GM21737 (cell line): Measurements from ENCODE around the gene AGAP1.

Experiments
- ATAC-seq: cut with Tn5 transposase; IDR thresholded peaks from one replicate; pipeline ENCODE4 v1.9.1; 2021; ENCODE audit warnings: mild to moderate bottlenecking, moderate library complexity; ENCODE audit not compliant: unreplicated experiment

The AGAP1 gene

DNA sequence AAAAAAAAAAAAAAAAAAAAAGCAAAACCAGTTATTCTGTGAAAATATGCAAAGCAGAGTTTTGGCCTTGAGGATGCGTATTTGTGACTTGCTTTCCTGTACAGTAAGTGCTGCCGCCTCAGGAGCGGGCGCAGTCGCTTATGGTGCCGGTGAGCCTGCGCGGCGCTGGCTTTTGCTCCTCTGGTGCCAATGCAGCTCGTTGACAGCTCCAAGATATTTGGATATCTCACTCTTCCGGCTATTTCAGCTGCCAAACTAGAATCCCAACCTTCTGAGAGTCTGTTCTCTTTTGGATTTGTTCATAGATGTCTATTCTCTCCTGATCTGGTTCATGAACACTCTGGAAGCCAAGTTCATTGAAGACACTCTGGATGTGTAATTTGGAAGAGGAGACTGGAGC is 184.1 kb downstream of the AGAP1 start:
- ATAC-seq = no peak

DNA sequence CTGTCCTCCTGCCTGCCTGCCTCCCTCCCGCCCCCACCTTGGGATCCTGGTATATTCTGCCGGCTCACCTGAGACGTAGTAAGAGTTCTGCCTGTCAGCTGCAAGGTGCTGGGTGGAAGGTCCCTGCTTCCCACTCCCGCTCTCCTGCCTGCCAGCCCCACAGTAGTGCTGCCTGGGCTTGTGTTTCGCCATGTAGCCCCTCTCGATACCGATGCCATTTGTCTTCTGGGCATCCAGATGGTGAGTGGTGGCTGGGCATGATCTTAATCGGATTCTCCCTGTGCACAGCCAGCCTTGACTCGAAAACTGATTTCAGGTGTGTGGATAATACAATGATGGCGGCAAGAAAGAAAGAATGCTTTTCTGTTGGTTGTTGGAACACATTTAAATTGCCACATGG is 184.9 kb downstream of the AGAP1 start:
- no peak for ATAC-seq

DNA sequence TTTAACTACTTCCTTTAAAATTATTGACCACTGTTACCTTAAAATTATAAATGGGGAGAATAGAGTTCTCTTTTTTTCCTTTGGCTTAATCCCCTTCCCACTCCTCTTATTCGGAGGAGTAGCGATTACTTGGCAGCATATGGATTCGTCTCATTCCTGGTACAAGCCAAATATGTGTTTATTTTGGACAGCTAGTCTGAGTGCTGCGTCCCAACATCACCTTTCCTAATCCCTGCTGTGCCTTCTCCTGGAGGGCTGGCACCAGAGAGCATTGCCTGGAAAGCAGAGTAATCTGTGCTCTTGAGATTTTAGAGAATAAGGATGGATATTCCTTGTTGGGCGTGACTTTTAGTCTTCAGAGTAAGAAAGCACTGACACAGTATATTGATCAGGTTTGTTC is 185.6 kb downstream of the AGAP1 start:
- ATAC-seq = no peak

DNA sequence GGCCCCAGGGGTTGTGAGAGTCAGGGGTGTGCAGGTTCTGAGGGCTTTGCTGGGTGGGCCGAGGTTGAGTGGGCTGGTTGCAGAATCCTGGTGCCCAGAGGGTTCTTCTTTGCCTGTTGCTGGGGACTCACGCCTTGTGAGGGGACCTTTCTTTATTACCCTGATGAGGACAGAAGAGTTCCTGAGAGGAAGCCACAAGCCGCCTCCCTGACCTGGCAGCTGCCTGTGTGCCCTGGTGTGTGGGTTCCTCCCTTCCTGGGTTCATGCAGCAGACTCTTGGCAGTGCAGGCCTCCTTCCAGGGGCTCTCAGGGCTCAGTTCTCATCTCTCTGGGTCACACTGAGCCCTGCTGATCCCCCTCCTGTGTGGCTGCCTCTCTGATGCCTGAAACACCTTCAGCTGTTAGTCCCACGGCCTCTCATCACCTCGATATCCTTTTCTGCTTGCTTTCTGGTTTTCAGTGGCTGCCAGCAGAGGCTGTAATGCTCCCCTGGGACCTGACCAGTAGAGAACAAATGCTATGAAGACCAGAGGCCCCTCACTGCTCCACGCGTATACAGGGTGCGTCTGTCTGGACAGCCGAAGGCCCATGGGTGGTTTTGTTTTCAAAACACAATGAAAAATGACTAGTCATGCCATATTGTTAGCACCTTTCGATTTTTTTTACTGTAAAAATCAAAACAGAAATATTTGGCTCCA is 191.3 kb downstream of the AGAP1 start:
- ATAC-seq = no peak

DNA sequence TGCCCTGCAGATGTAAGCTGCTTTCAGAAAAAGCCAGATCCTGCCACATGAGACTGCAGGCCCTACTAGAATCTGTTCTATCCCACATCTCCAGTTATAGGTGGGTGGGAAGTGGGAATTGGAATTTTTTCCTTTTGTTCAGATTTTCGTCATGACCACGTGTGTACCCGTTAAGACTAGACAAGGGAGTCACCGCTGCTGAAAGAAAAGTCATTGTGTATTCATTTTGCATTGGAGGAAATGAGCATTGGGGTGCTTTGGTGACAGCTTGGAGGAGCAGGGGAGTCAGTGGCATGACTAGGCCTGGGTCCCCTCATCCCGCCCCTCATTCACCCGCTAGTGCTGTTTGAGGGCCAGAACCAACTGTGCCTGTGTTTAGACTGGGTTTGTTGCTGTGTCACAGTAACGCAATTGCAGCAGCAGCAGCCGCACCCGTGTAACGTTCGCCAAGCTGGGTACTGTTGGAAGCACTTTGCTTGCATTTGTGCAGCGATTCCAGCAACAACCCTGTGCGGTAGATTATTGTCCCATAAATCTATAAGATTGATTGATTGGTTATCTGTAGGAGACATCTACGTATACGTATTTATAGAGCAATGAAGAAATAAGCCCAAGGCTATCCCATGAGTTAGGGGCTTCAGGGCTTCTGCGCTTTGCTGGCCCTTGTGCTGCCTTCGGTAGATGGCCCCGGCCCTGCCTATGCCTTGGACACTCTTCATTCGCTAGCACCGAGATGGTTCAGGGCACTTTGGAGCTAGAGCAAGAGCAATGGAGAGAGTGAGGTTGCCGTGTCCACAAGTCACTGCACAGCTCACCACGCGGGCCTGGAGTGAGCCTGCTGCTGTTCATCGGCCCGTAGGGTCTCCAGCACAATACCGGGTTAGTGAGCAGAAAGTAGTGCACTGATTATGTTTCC is 194.9 kb downstream of the AGAP1 start:
- no peak for ATAC-seq

DNA sequence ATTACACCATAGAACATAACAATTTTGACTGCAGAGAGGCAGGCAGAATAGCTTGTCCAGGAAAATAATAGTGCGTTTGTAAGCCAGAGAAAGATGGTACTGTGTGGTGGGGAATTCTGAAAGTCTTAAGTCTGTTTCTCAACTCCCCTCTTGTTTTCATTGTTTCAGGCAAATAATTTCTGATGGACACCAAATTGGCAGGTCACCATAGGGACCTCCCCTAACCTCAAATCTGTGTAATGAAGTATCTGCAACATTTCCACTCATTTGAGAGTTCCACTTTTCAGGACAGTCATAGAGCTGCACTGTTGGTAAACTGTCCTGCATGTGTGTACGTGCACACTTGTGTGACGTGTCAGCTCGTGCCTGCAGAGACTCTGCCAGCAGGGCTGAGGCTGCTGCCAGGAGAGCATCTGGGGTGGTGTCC is 195.6 kb downstream of the AGAP1 start:
- no peak for ATAC-seq

DNA sequence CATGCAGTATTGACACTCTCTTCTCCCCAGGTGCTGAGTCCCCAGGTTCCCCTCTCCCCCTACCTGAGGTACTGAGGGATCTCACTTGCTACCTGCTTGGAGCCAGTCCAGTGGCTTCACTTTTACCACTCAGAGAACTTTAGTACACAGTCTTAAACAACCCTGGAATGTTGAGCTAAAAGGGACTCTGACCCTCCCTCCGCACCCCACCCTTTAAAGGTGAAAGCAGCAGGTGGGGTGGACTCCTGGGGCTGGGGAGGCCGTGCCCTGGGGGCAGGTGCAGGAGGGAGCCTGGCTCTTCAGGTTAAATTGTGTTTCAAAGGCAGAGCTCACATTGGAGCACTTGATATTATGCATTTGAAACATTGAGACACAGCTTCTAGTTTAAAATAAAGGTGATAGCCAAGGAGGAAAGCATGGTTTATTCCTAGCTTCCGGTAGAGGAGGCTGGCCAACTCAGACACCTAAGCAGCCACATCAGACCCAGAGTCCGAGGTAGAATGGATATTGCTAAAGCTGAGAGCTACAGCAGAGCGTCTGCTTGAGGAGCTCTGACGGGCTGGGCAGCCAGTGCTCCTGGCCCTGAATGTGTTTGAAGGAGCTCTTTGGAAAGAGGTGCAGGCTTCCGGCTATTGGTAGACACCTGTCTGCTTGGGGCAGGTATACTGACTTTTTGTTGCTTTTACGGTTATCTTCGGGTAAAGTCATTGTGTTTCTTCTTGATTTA is 196.4 kb downstream of the AGAP1 start:
- no peak for ATAC-seq

DNA sequence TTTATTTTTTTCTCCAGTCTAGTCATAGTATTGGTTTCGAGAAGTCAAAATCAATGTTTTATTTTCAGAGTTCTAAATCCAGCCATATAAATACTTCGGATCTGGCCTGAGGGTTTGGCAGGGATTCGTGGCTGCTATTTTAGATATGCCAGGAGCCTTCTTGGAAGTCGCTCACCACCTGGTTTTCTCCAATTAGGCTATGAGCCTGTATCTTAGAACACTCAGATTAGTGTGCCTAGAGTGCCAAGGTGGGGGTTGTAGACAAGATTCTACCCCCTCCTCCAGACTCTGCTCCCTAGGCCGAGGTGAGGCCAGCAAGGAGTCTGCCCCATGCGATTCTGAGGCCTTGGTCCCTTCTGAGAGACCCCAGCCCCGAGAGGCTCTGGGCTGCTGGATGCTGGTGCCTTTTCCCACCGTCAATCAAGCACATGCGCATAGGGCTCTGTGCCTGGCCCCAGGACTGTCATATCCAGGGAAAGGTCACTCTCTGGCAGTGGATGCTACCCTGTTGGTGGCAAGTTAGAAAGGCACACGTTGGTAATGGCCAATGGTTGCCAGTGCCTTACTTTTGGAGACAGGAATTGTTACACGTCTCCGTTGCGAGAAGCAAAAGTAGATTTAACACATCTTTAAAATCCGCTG is 197.1 kb downstream of the AGAP1 start:
- ATAC-seq = no peak

DNA sequence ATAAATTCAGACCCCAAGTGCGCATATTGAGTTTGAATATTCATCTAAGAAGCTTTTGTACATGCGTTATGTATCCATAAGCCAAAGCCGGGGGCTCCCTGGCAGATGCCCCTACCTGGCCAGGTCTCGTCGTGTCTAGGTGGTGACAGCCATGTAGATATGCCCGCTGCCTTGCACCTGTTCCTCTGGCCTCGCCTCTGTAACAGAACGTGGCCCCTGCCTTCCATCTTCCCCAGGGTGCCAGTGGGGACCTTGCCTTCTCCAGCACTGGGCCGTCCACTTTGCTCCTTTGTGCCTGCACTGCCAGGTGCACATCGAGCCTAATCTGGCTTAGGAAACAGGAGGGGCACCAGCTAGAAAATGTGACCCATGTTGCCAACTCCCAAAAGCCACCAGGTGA is 198.2 kb downstream of the AGAP1 start:
- ATAC-seq = no peak

DNA sequence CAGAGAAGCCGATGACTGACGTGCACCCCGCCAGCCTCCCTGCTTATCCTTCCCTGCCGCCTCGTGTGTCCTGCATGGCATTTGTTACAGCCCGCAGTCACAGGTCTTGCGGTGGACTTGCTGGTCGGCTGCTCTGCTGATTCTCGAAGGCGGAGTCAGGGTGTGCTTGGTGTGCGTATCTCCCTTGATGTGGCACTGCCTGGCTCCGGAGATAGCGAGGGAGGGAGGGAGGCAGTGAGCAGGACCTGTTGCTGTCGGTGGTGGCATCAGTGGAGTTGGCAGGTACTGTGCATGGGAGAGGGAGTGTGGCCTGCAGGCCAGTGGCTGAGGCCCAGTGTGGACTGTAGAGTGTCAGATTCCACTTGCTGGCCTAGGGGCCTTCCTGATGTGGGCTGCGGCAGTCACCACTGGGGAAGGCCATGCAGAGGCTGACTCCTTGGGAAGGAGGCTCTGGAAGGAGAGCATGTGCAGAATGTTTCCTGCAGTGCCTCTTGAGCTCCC is 198.9 kb downstream of the AGAP1 start:
- no peak for ATAC-seq

DNA sequence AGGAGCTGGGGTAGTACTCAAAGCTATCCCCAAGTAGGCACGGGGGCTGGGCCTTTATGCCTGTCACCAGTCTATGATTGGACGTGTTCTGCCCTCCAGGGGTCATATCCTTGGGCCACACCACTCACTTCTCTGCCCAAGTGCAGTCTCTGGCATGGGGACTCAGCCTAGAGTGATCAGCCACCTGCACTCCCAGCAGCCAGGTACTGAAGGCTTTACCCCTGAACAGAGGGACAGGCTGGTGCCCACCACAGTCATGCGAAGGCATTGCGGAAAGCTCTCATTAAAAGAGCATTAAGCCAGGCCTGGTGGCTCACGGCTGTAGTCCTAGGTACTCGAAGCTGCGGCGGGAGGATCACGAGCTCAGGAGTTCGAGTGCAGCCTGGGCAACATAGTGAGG is 199.4 kb downstream of the AGAP1 start:
- no peak for ATAC-seq

DNA sequence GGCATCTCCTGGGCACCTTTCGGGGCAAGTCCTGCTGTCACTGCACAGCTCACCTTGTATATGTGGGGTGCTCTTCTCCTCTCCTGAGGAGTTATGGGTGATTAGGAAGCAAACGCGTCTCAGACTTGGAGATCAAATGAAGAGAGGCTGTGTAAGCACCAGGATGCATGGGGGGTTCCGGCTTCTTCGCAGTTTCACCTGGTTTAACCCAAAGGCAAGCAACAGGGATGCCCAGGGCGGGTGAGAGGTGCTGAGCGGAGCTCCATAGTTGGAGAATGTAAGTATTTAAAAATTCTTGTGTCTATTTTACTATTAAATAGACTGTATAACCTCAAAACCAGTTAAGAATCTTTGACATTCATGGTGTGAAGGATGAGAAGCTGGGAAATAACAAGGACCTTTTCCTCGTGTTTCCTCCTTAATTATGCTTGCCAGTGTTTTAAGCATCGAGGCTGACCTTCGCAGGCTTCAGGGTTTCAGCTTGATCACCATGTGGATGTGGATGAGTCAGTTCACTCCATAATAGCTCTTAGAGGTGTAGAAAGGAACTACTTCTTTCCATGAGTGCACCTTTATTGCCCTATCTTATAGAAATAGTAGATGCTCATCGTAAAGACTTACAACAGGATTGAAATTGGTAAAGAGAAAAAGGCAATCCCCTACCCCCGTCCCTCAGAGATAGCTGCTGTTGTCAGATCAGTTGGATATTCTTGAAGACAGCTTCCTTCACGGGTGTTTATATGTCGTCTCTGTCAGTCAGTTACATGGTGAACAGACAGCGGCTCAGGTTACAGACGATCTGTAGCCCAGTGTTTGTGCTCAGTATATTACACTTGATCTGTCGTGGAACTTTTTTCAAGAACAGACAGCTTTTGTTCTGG is 201.1 kb downstream of the AGAP1 start:
- ATAC-seq = no peak

DNA sequence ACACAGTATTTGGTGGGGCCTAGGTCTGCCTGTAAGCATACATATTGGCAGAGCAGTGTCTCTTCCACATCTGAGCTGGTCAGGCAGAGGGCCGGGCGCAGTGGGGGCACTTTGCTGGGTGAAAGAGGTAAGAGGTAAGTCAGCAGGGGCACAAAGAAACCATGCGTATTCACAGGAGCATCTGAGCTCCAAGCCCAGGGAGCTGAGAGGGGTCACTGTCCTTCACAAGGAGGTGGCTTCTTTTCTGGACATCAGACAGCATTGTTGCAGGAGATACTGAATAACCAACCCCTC is 201.7 kb downstream of the AGAP1 start:
- no peak for ATAC-seq

DNA sequence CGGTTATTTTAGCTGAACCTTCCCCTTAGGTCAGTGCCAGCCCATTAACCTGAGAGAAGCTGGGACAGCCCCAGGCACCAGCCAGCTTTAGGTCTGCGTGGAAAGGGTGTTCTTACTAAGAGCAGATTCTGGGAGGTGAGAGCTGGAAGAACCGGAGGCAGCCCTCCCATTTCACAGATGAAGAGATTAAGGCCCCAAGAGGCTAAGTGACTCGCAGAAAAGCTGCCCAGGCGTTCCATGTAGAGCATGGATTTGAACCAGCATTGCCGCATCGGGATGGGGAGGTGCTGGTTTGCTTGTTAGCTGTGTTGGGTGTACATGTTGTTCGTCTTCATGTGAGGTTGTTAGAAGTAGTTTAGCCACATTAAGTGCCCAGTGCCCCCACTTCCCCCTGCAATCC is 203.2 kb downstream of the AGAP1 start:
- no peak for ATAC-seq

DNA sequence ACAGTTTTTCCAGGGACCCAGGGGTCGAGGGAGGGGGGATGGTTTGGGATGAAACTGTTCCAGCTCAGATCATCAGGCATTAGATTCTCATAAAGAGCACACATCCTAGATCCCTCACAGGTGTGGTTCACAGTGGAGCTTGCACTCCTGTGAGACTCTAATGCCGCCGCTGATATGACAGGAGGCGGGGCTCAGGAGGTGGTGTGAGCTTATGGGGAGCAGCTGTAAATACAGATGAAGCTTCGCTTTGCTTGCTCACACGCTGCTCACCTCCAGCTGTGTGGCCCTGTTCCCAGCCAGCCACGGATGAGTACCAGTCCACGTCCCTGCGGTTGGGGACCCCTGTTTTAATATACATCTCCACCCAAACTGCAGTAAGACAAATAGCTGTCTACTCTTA is 204.2 kb downstream of the AGAP1 start:
- no peak for ATAC-seq

DNA sequence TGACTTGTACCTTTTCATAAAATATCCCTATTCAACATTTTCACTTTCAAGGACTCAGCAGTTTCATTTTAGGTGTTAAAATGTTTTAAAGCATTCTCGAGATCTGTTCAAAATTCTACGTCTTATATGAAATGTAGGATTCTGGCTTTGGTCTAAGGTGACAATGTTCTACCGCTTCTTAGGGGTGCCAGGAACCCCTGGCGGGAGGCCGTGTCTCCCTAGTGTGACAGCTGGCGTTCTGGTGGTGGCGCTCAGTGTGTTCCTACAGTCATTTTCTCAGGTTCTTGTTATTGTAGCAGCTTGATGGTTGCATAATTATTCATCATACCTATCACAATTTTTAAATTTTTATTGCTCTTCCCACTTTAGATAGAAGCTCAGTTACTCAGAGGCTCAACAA is 204.6 kb downstream of the AGAP1 start:
- no peak for ATAC-seq

DNA sequence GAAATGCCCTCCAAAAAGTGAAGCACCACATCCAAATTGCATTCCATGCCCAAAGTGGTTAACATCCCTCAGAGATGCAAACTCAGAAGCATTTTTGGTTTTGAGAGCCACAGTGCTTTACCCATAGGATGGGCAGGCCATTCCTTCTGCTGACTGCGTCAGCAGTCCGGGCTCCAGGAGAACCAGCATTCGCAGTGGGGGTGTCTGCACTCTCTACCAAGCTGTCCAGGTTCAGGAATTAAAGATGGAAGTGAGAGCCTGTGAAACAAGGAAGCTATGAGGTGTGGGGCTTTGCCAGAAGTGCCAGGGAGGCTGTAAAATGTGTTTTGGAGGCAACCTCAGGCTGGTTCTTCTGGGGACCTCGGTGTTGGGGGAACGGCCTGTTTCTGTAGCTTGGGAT is 205.7 kb downstream of the AGAP1 start:
- no peak for ATAC-seq

DNA sequence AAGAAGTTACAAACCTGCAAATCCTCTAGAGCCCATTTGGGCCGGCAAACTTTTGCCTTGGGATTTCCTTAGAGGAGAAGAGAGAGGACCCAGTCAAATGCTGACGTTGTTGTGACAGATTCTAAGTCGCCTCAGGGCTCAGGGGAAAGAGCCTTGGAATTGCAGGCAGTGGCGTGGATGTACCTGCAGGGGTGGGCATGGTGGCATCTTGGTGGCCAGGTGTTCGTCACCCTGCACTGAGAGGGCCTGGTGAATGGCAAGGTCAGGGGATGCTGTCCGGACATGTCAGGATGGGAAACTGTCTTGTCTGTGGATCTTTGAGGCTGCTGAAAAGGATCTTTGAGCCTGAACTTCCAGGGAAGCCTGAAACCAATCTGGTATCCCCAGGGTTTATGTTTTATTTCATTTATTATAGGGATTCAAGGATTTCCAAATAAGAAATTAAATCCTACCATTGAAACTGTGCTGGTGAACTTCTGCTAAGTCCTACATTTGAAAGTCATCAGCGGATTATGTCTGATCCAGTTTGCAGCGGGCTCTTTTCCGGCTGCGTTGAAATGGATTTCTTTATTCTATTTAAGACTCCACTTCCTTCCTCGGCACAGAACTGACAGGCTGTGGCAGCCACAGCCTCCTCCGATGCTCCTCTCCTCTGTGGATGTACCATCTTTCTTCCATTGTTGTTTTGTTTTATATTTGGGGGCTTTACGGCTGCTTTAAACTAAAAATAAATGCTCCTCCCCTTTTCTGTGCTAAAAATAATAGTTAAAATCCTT is 207.6 kb downstream of the AGAP1 start:
- ATAC-seq = no peak

DNA sequence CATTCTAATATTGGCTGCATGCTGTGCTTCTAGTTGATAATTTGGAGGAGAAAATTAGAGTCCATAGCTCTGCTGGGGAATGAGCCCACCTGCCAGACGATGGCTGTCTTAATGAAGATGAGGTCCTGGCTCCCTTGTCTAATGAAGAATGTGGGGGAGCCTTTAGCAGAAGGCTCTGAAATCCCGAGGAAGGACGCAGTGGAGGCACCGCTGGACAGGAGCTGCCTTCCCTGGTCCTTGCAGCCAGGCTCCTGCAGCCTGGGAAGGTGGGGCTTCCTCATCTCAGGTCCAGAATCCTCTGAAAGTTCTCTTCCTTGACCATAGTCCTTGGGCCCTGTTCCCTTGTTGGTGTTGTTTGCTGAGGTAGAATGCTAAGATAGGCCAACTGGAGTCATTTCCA is 208.3 kb downstream of the AGAP1 start:
- no peak for ATAC-seq
